Measurements from ENCODE around the gene HHIP.

The HHIP gene

GRCh38 chr4:144659447-144659846, 13.5 kb downstream of the HHIP start:
- H3K4me1 ChIP-seq: no peaks in the 10 kb centered on the region
- no peak overlapping the region for H3K27ac ChIP-seq
- no peaks in the 10 kb centered on the region for H3K79me2 ChIP-seq
- no peak overlapping the region for H3K9ac ChIP-seq
- H3K9me3 ChIP-seq (ENCODE audit: control insufficient read depth, low read length): no peaks in the 10 kb centered on the region
- H3K36me3 ChIP-seq (ENCODE audit: control insufficient read depth, insufficient read depth, low read length): no peaks in the 10 kb centered on the region
- no peak overlapping the region for H2AFZ ChIP-seq
- H3K27me3 ChIP-seq (ENCODE audit: control insufficient read depth, insufficient read depth, low read length): no peaks in the 10 kb centered on the region
- TF ChIP-seq CTCF (IDR thresholded peaks at IDR 0.05): no peak
- H3K4me3 ChIP-seq (ENCODE audit: low read depth, low read length): no peak overlapping the region
- no peak overlapping the region for H3K4me2 ChIP-seq (ENCODE audit: low read length)

DNA sequence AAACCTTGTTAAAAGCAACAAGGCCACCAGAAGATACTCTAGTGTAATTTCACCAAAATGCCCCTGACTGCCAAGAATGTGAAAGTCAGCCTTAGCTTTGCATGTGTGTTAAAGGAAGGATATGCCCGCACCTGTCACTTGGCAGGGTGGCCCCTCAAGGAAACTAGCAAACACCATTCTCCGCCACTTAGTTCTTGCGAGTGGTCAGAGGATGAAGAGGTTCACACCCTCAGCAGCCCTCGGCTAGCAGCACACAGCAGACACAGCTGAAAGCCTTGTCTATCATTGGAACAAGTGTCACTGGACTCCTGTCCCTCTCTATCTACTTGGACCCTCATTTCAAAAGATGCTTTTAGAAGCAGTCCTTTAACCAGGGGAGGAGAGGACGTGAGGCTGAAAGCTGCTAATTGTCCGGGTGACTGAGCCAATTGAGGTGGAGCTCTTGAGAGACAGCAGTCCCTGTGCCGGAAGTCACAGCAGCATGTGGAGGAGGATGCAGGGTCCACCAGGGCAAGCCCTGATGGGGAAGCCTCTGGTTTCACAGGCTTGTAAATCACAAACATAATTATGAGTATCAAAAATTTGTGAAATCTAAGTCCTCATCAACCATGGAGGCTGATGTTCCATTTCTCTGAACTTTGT, 18.0 kb downstream of the HHIP start:
- Histone ChIP-seq H3K79me2 (no peaks in the 10 kb centered on the region), H3K9me3 (ENCODE audit: control insufficient read depth, low read length) (no peaks in the 10 kb centered on the region), H3K4me2 (ENCODE audit: low read length) (no peak overlapping the region), H2AFZ (no peak overlapping the region), H3K27me3 (ENCODE audit: control insufficient read depth, insufficient read depth, low read length) (no peaks in the 10 kb centered on the region), H3K9ac (no peak overlapping the region), H3K4me1 (no peaks in the 10 kb centered on the region), H3K36me3 (ENCODE audit: control insufficient read depth, insufficient read depth, low read length) (no peaks in the 10 kb centered on the region), H3K4me3 (ENCODE audit: low read depth, low read length) (no peak overlapping the region), H3K27ac (no peak overlapping the region)
- TF ChIP-seq CTCF (IDR thresholded peaks at IDR 0.05): no peak

- no peak overlapping the region for H3K4me3 ChIP-seq (ENCODE audit: low read depth, low read length)
- no peak overlapping the region for H2AFZ ChIP-seq
- no peak overlapping the region for H3K9ac ChIP-seq
- H3K4me1 ChIP-seq: no peaks in the 10 kb centered on the region
- no peak for TF ChIP-seq CTCF (IDR thresholded peaks at IDR 0.05)
- H3K36me3 ChIP-seq (ENCODE audit: control insufficient read depth, insufficient read depth, low read length): no peaks in the 10 kb centered on the region
- no peaks in the 10 kb centered on the region for H3K79me2 ChIP-seq
- no peak overlapping the region for H3K4me2 ChIP-seq (ENCODE audit: low read length)
- H3K27me3 ChIP-seq (ENCODE audit: control insufficient read depth, insufficient read depth, low read length): no peaks in the 10 kb centered on the region
- H3K27ac ChIP-seq: no peak overlapping the region
- no peaks in the 10 kb centered on the region for H3K9me3 ChIP-seq (ENCODE audit: control insufficient read depth, low read length)
Measured at GRCh38 chr4:144666539-144667175, 20.7 kb downstream of the HHIP start.

GRCh38 chr4:144667500-144667899, 21.5 kb downstream of the HHIP start:
- Histone ChIP-seq H3K9ac (no peak overlapping the region), H3K9me3 (ENCODE audit: control insufficient read depth, low read length) (no peaks in the 10 kb centered on the region), H3K4me2 (ENCODE audit: low read length) (no peak overlapping the region), H3K79me2 (no peaks in the 10 kb centered on the region), H3K4me3 (ENCODE audit: low read depth, low read length) (no peak overlapping the region), H3K36me3 (ENCODE audit: control insufficient read depth, insufficient read depth, low read length) (no peaks in the 10 kb centered on the region), H2AFZ (no peak overlapping the region), H3K27me3 (ENCODE audit: control insufficient read depth, insufficient read depth, low read length) (no peaks in the 10 kb centered on the region), H3K4me1 (no peaks in the 10 kb centered on the region), H3K27ac (no peak overlapping the region)
- TF ChIP-seq CTCF (IDR thresholded peaks at IDR 0.05): no peak

DNA sequence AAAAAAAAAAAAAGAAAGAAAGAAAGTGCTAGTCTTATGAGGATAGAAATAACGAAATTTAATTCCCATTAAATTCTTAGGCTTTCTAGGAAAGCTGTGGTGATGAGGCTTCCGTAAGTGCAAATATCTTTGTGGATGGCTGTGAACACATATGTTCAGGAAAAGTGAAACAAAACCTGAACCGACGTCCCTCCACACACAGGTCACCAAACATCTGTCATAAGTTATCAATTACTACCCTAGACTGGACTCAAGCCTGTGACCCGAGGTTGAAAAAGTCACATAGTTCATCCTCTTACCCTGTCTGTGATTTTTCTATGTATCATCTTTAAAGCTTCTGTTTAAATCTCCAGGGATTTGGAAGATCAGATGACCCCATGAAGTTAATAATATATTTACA, 24.8 kb downstream of the HHIP start:
- Histone ChIP-seq H3K79me2 (no peaks in the 10 kb centered on the region), H3K4me2 (ENCODE audit: low read length) (no peak overlapping the region), H3K9me3 (ENCODE audit: control insufficient read depth, low read length) (no peaks in the 10 kb centered on the region), H3K36me3 (ENCODE audit: control insufficient read depth, insufficient read depth, low read length) (no peaks in the 10 kb centered on the region), H3K9ac (no peak overlapping the region), H3K4me1 (no peaks in the 10 kb centered on the region), H2AFZ (no peak overlapping the region), H3K27ac (no peak overlapping the region), H3K27me3 (ENCODE audit: control insufficient read depth, insufficient read depth, low read length) (no peaks in the 10 kb centered on the region), H3K4me3 (ENCODE audit: low read depth, low read length) (no peak overlapping the region)
- TF ChIP-seq CTCF (IDR thresholded peaks at IDR 0.05): no peak

Measured in parathyroid adenoma (tissue), 2 donors.